TTC549 (cell line): ENCODE data around the gene MBOAT1.
"Not testable (repeated sequence)": the region's sequence is repeated elsewhere in the genome, so short reads cannot be mapped to it uniquely, and the experiment has no call there.

Experiments
- FAIRE-seq: peaks from 2 replicates; lab custom pipeline; 2012; peaks lifted over from hg19 to GRCh38; lab: Jason Lieb, UNC

Gene MBOAT1

GRCh38 chr6:20202699-20203302, 9.5 kb downstream of the MBOAT1 start:
- FAIRE-seq = no peak

GRCh38 chr6:20202324-20202658, 10.0 kb downstream of the MBOAT1 start:
- FAIRE-seq = no peak

- no peak for FAIRE-seq
Measured at GRCh38 chr6:20200761-20201630, 11.3 kb downstream of the MBOAT1 start.

GRCh38 chr6:20198775-20199174, 13.5 kb downstream of the MBOAT1 start:
- FAIRE-seq = no peak

GRCh38 chr6:20198156-20198774, 14.0 kb downstream of the MBOAT1 start:
- FAIRE-seq = no peak

GRCh38 chr6:20197251-20197650, 15.0 kb downstream of the MBOAT1 start:
- FAIRE-seq = no peak

- FAIRE-seq = no peak
Measured at GRCh38 chr6:20192625-20193024, 19.6 kb downstream of the MBOAT1 start.

GRCh38 chr6:20191992-20192391, 20.3 kb downstream of the MBOAT1 start:
- no peak for FAIRE-seq

- FAIRE-seq = no peak
Measured at GRCh38 chr6:20188630-20189075, 23.6 kb downstream of the MBOAT1 start.

GRCh38 chr6:20186981-20187380, 25.3 kb downstream of the MBOAT1 start:
- FAIRE-seq = no peak

GRCh38 chr6:20183706-20184105, 28.6 kb downstream of the MBOAT1 start:
- no peak for FAIRE-seq

GRCh38 chr6:20182926-20183521, 29.2 kb downstream of the MBOAT1 start:
- FAIRE-seq = no peak

GRCh38 chr6:20182069-20182468, 30.2 kb downstream of the MBOAT1 start:
- FAIRE-seq = no peak

- FAIRE-seq = no peak
Measured at GRCh38 chr6:20180935-20181334, 31.3 kb downstream of the MBOAT1 start.

GRCh38 chr6:20179287-20180045, 32.8 kb downstream of the MBOAT1 start:
- FAIRE-seq = not testable (repeated sequence)

GRCh38 chr6:20178327-20178726, 33.9 kb downstream of the MBOAT1 start:
- FAIRE-seq = no peak

- no peak for FAIRE-seq
Measured at GRCh38 chr6:20175810-20176410, 36.4 kb downstream of the MBOAT1 start.

GRCh38 chr6:20173833-20174792, 38.2 kb downstream of the MBOAT1 start:
- no peak for FAIRE-seq

GRCh38 chr6:20172842-20173456, 39.3 kb downstream of the MBOAT1 start:
- no peak for FAIRE-seq
